IMR-90 (cell line): ENCODE measurements around the gene MEF2B. TPM values are rescaled to one million over a fixed set of nuclear protein-coding genes. Genes with fewer than 3 reads are reported as not detected.

Experiments
- ATAC-seq: fragments of 200-7000 bp; cut with Tn5 transposase; 2 replicates; pipeline ENCODE4 v1.9.1; 2020; ENCODE audit warnings: low read depth, mild to moderate bottlenecking, moderate library complexity
- BruUV-seq: library from RNA; stranded (reverse); fragments of 400-500 nt; replicated peaks from 2 replicates; lab custom pipeline; 2021; lab: Mats Ljungman, UMichigan
- CTCF ChIA-PET: fragments of 300-600 bp; formaldehyde crosslinking; extraction: SDS; loops from one replicate; lab custom pipeline; 2021; ENCODE audit warnings: antibody characterized with exemption; lab: Yijun Ruan, JAX
- POLR2A ChIA-PET: fragments of 300-600 bp; sonication (Branson Sonifier 250); formaldehyde crosslinking; loops from one replicate; lab custom pipeline; 2022; ENCODE audit warnings: antibody characterized with exemption; ENCODE audit not compliant: unreplicated experiment; lab: Charles Lee
- DNase-seq: peaks from one replicate; pipeline ENCODE4 v3.0.0; 2013
- H2AFZ ChIP-seq: replicated peaks from 2 replicates; pipeline ENCODE3; 2013; ENCODE audit warnings: low read length, mild to moderate bottlenecking; ENCODE audit not compliant: poor library complexity
- H2AK5ac ChIP-seq: 2 replicates; pipeline ENCODE4 v1.6.1; 2013; ENCODE audit warnings: low read depth, low read length, inconsistent platforms
- H2AK9ac ChIP-seq: replicated peaks from 2 replicates; pipeline ENCODE3; 2013; ENCODE audit warnings: mild to moderate bottlenecking, low read depth, low read length, moderate library complexity; ENCODE audit not compliant: poor library complexity
- H2BK120ac ChIP-seq: 2 replicates; pipeline ENCODE4 v1.6.1; 2013; ENCODE audit warnings: low read depth, low read length, inconsistent platforms
- H2BK15ac ChIP-seq: 3 replicates; pipeline ENCODE4 v1.6.1; 2013; ENCODE audit warnings: low read depth, low read length, inconsistent platforms
- H2BK20ac ChIP-seq: 2 replicates; pipeline ENCODE4 v1.6.1; 2013; ENCODE audit warnings: low read depth, mild to moderate bottlenecking, inconsistent platforms, low read length, moderate library complexity
- H2BK5ac ChIP-seq: 2 replicates; pipeline ENCODE4 v1.6.1; 2013; ENCODE audit warnings: mild to moderate bottlenecking, low read depth, low read length, inconsistent platforms; ENCODE audit not compliant: poor library complexity, severe bottlenecking
- H3K14ac ChIP-seq: replicated peaks from 2 replicates; pipeline ENCODE4 v1.6.1; 2013; ENCODE audit warnings: low read depth, low read length, inconsistent platforms
- H3K18ac ChIP-seq: 2 replicates; pipeline ENCODE4 v1.6.1; 2013; ENCODE audit warnings: low read depth, low read length, control low read depth
- H3K23ac ChIP-seq: 2 replicates; pipeline ENCODE4 v1.6.1; 2013; ENCODE audit warnings: low read depth, low read length, inconsistent platforms
- H3K27ac ChIP-seq: 2 replicates; pipeline ENCODE4 v1.5.1; 2013; ENCODE audit warnings: mild to moderate bottlenecking, control low read depth, low read length; ENCODE audit not compliant: insufficient read depth
- H3K27me3 ChIP-seq: 2 replicates; pipeline ENCODE4 v1.6.1; 2013; ENCODE audit warnings: low read length; ENCODE audit not compliant: control insufficient read depth, insufficient read depth
- H3K36me3 ChIP-seq: 2 replicates; pipeline ENCODE4 v1.6.1; 2013; ENCODE audit warnings: low read length, mixed read lengths; ENCODE audit not compliant: control insufficient read depth, insufficient read depth
- H3K4ac ChIP-seq: 2 replicates; pipeline ENCODE4 v1.6.1; 2013; ENCODE audit warnings: low read depth, low read length, inconsistent platforms
- H3K4me1 ChIP-seq: 2 replicates; pipeline ENCODE4 v1.6.1; 2013; ENCODE audit warnings: low read length, mixed read lengths; ENCODE audit not compliant: control insufficient read depth, insufficient read depth
- H3K4me2 ChIP-seq: 2 replicates; pipeline ENCODE4 v1.6.1; 2013; ENCODE audit warnings: low read depth, mild to moderate bottlenecking, control low read depth, low read length, moderate library complexity
- H3K4me3 ChIP-seq: 2 replicates; pipeline ENCODE4 v1.5.1; 2013; ENCODE audit warnings: low read depth, mild to moderate bottlenecking, control low read depth, low read length, moderate library complexity; ENCODE audit not compliant: insufficient read depth
- H3K56ac ChIP-seq: 2 replicates; pipeline ENCODE4 v1.6.1; 2013; ENCODE audit warnings: low read length, inconsistent platforms; ENCODE audit not compliant: insufficient read depth; ENCODE audit errors: extremely low read depth
- H3K79me1 ChIP-seq, 2 experiments: 2 replicates each; pipeline ENCODE4 v1.6.1; 2013; ENCODE audit warnings: low read length in 2 of 2, inconsistent platforms in 1 of 2, low read depth in 1 of 2
- H3K9ac ChIP-seq: 2 replicates; pipeline ENCODE4 v1.6.1; 2013; ENCODE audit warnings: low read depth, low read length, control low read depth
- H3K9me1 ChIP-seq: 2 replicates; pipeline ENCODE4 v1.6.1; 2013; ENCODE audit warnings: low read length, inconsistent platforms; ENCODE audit not compliant: insufficient read depth
- H3K9me3 ChIP-seq: 2 replicates; pipeline ENCODE4 v1.6.1; 2013; ENCODE audit warnings: low read length; ENCODE audit not compliant: control insufficient read depth, insufficient read depth
- H4K20me1 ChIP-seq: 2 replicates; pipeline ENCODE4 v1.6.1; 2013; ENCODE audit warnings: low read length, inconsistent platforms; ENCODE audit not compliant: insufficient read depth
- H4K5ac ChIP-seq: 2 replicates; pipeline ENCODE4 v1.6.1; 2013; ENCODE audit warnings: mild to moderate bottlenecking, low read depth, low read length, control low read depth
- H4K8ac ChIP-seq, 2 experiments: 2 replicates each; pipeline ENCODE4 v1.6.1; 2013; ENCODE audit warnings: low read depth in 2 of 2, low read length in 2 of 2, control low read depth in 1 of 2, inconsistent platforms in 1 of 2
- H4K91ac ChIP-seq: 2 replicates; pipeline ENCODE4 v1.6.1; 2013; ENCODE audit warnings: low read depth, low read length, inconsistent platforms; ENCODE audit not compliant: insufficient read depth
- BHLHE40 ChIP-seq: fragments of 150-350 bp; IDR thresholded peaks from 2 replicates; pipeline ENCODE4 v1.6.1; 2016; ENCODE audit warnings: mild to moderate bottlenecking, low read depth, low read length
- CEBPB ChIP-seq: IDR thresholded peaks from 2 replicates; pipeline ENCODE4 v1.6.1; 2012; ENCODE audit warnings: low read depth, low read length, improper control_type of control experiment
- CHD1 ChIP-seq: IDR thresholded peaks from 2 replicates; pipeline ENCODE4 v1.6.1; 2012; ENCODE audit warnings: low read depth, low read length, improper control_type of control experiment
- CTCF ChIP-seq: conservative IDR thresholded peaks from 2 replicates; pipeline ENCODE4 v1.5.1; 2012; ENCODE audit warnings: mild to moderate bottlenecking, low read depth, low read length, improper control_type of control experiment
- FOS ChIP-seq: fragments of 150-350 bp; IDR thresholded peaks from 2 replicates; pipeline ENCODE4 v1.6.1; 2016; ENCODE audit warnings: low read depth, low read length
- MAFK ChIP-seq: IDR thresholded peaks from 2 replicates; pipeline ENCODE4 v1.6.1; 2012; ENCODE audit warnings: low read depth, low read length, improper control_type of control experiment
- MAZ ChIP-seq: IDR thresholded peaks from 2 replicates; pipeline ENCODE4 v1.6.1; 2012; ENCODE audit warnings: low read depth, mild to moderate bottlenecking, low read length, improper control_type of control experiment, moderate library complexity, borderline replicate concordance
- MXI1 ChIP-seq: IDR thresholded peaks from 2 replicates; pipeline ENCODE4 v1.6.1; 2012; ENCODE audit warnings: low read depth, mild to moderate bottlenecking, low read length, moderate library complexity, borderline replicate concordance
- NFE2L2 ChIP-seq: fragments of 150-350 bp; IDR thresholded peaks from 2 replicates; pipeline ENCODE4 v1.6.1; 2016; ENCODE audit warnings: low read depth, mild to moderate bottlenecking, low read length
- POLR2A ChIP-seq: IDR thresholded peaks from 2 replicates; pipeline ENCODE4 v1.6.1; 2012; ENCODE audit warnings: mild to moderate bottlenecking, low read depth, low read length
- RAD21 ChIP-seq: IDR thresholded peaks from 2 replicates; pipeline ENCODE4 v1.6.1; 2012; ENCODE audit warnings: low read length, improper control_type of control experiment
- RCOR1 ChIP-seq: IDR thresholded peaks from 2 replicates; pipeline ENCODE4 v1.6.1; 2012; ENCODE audit warnings: mild to moderate bottlenecking, low read length, improper control_type of control experiment; ENCODE audit not compliant: insufficient replicate concordance
- RFX5 ChIP-seq: IDR thresholded peaks from 2 replicates; pipeline ENCODE4 v1.8.0; 2012; ENCODE audit warnings: low read depth, mild to moderate bottlenecking, low read length, moderate library complexity
- SMC3 ChIP-seq: fragments of 150-350 bp; IDR thresholded peaks from 2 replicates; pipeline ENCODE4 v1.6.1; 2016; ENCODE audit warnings: low read depth, mild to moderate bottlenecking, antibody characterized with exemption, low read length, moderate library complexity
- USF2 ChIP-seq: fragments of 150-350 bp; IDR thresholded peaks from 2 replicates; pipeline ENCODE4 v1.6.1; 2017; ENCODE audit warnings: mild to moderate bottlenecking, antibody characterized with exemption, low read length, low read depth
- WGBS, 2 experiments: methylation state at CpG; one replicate each; pipeline versions ENCODE4 v1.1.5 to v1.1.7; 2013; ENCODE audit warnings: missing lambda C conversion rate in 2 of 2; ENCODE audit not compliant: insufficient read length in 1 of 2; ENCODE audit errors: extremely low coverage in 2 of 2; 5-methylcytosine and 5-hydroxymethylcytosine counted together
- dilution Hi-C: fragments of 300-500 bp; cut with HindIII; formaldehyde crosslinking; loops from one replicate; pipeline ENCODE4 v1.14.3; 2018; ENCODE audit warnings: low sequenced_read_pairs; ENCODE audit not compliant: unreplicated experiment
- in situ Hi-C: fragments of 300-500 bp; cut with MboI; formaldehyde crosslinking; loops from 3 replicates; pipeline ENCODE4 v1.14.3; 2019; ENCODE audit warnings: low sequenced_read_pairs, inconsistent platforms, mixed read lengths
- intact Hi-C: fragments of 100-400 bp; cut with micrococcal nuclease; formaldehyde crosslinking; loops from 2 replicates; pipeline ENCODE4 v1.10.0; 2022
- polyA plus RNA-seq, 3 experiments: library from polyadenylated mRNA; depleted of rRNA; stranded (reverse); fragments of >200 nt; gene quantifications; 2 replicates each; pipeline ENCODE4 v1.2.3, GENCODE V29; 2012; ENCODE audit warnings: low replicate concordance in 1 of 3
- total RNA-seq: library from RNA; depleted of rRNA; stranded (reverse); fragments of >200 nt; gene quantifications from 2 replicates; pipeline ENCODE4 v1.2.3, GENCODE V29; 2012
- TF ChIP-seq, protein P1 (sequence below): fragments of 150-350 bp; IDR thresholded peaks from 2 replicates; pipeline ENCODE4 v1.6.1; 2016; ENCODE audit warnings: low read depth, mild to moderate bottlenecking, low read length, moderate library complexity, borderline replicate concordance

MEF2B gene
- total and polyA plus RNA-seq, 2 of the 4 experiments (the other 2 are of a cell fraction), result 0.18 to 0.94 TPM

DNA sequence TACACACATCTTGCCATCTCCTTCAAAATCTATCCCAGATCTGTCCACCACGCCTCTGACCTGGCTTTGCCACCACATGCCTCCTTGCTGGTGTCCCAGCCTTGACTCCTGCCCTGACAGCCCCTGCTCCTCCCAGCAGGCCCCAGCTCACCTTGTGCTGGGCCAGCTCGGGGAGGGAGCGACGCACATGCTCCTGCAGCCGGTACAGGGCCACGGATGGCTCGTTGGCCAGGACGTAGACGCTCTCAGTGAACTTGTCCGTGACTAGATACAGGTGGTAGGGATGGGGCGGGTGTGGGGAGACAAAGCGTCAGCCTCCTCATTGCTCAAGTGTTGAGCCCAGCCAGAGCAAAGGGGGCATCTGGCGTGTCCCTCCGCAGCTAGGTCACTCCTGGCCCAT is 16.7 kb upstream of the MEF2B start:
- Histone ChIP-seq H3K56ac (no peak overlapping the region), H3K4me3 (no peak overlapping the region), H3K4me1 (no peaks in the 10 kb centered on the region), H3K9me3 (no peaks in the 10 kb centered on the region), H4K5ac (no peak overlapping the region), H4K8ac (no peak overlapping the region), H3K18ac (no peak overlapping the region), H3K27me3 (no peaks in the 10 kb centered on the region), H3K14ac (no peak overlapping the region), H2AK5ac (no peak overlapping the region), H2AK9ac (no peak overlapping the region), H3K4me2 (no peak overlapping the region), H3K9me1 (no peaks in the 10 kb centered on the region; the same call in 1 of the 2 replicates), H3K36me3 (peaks cover 18% of the 10 kb centered on the region), H2AFZ (no peak overlapping the region), H4K20me1 (peaks cover 7% of the 10 kb centered on the region), H2BK15ac (no peak overlapping the region), H3K79me1 (peaks cover 29 to 50% of the 10 kb centered on the region in 2 experiments), H4K91ac (no peak overlapping the region), H3K27ac (no peak overlapping the region), H3K23ac (no peak overlapping the region), H3K4ac (no peak overlapping the region), H2BK5ac (no peak overlapping the region), H2BK120ac (no peak overlapping the region), H3K9ac (no peak overlapping the region), H2BK20ac (no peak overlapping the region)
- WGBS, 2 experiments, result 100% methylated on average over 8 of the region's 14 CpGs; no CpG with 5 or more reads in 1 of the 2 experiments
- dilution Hi-C loops (no loop called here), intact Hi-C loops (no loop called here), in situ Hi-C loops (no loop called here)
- ChIA-PET POLR2A (no interaction called here), CTCF (no interaction called here)
- no TSS peak for BruUV-seq
- DNase-seq (no peak), ATAC-seq (no peak)
- TF ChIP-seq RFX5, result no peak
- TF ChIP-seq, protein P1, sequence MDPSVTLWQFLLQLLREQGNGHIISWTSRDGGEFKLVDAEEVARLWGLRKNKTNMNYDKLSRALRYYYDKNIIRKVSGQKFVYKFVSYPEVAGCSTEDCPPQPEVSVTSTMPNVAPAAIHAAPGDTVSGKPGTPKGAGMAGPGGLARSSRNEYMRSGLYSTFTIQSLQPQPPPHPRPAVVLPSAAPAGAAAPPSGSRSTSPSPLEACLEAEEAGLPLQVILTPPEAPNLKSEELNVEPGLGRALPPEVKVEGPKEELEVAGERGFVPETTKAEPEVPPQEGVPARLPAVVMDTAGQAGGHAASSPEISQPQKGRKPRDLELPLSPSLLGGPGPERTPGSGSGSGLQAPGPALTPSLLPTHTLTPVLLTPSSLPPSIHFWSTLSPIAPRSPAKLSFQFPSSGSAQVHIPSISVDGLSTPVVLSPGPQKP, result no peak
- no peak for TF ChIP-seq MAZ
- no peak for TF ChIP-seq RAD21
- TF ChIP-seq RCOR1, result no peak
- TF ChIP-seq MXI1, result no peak
- TF ChIP-seq CTCF, result no peak
- no peak for TF ChIP-seq POLR2A
- no peak for TF ChIP-seq SMC3
- TF ChIP-seq BHLHE40, result no peak
- no peak for TF ChIP-seq CEBPB
- TF ChIP-seq USF2, result no peak
- TF ChIP-seq CHD1, result no peak
- TF ChIP-seq MAFK, result no peak
- TF ChIP-seq FOS, result no peak
- no peak for TF ChIP-seq NFE2L2
